ENCODE data around the gene LRRN2.

LRRN2 gene

GRCh38 chr1:204706838-204707509 lies 21.4 kb upstream of the LRRN2 start:
- no peak for DNase-seq (ENCODE audit: low spot score)
- in situ Hi-C loops (cut with MboI; ENCODE audit: low pct_unique_long_range_greater_than_20kb, low sequenced_read_pairs, unreplicated experiment), result no loop called here
- TF ChIP-seq CTCF (IDR thresholded peaks at IDR 0.05; ENCODE audit: extremely low read depth, insufficient read depth, missing control alignments), result no peak

- in situ Hi-C loops (cut with MboI; ENCODE audit: low pct_unique_long_range_greater_than_20kb, low sequenced_read_pairs, unreplicated experiment), result no loop called here
- TF ChIP-seq CTCF (IDR thresholded peaks at IDR 0.05; ENCODE audit: extremely low read depth, insufficient read depth, missing control alignments), result no peak
- no peak for DNase-seq (ENCODE audit: low spot score)
These were observed 20.6 kb upstream of the LRRN2 start for GRCh38 chr1:204705888-204706837.

GRCh38 chr1:204705493-204705811 lies 19.9 kb upstream of the LRRN2 start:
- in situ Hi-C loops (cut with MboI; ENCODE audit: low pct_unique_long_range_greater_than_20kb, low sequenced_read_pairs, unreplicated experiment), result no loop called here

GRCh38 chr1:204704794-204705492 lies 19.4 kb upstream of the LRRN2 start:
- no peak for DNase-seq (ENCODE audit: low spot score)
- TF ChIP-seq CTCF (IDR thresholded peaks at IDR 0.05; ENCODE audit: extremely low read depth, insufficient read depth, missing control alignments), result no peak
- in situ Hi-C loops (cut with MboI; ENCODE audit: low pct_unique_long_range_greater_than_20kb, low sequenced_read_pairs, unreplicated experiment), result no loop called here

More at GRCh38 chr1:204705493-204705811, 19.9 kb upstream of the LRRN2 start:
- TF ChIP-seq CTCF (IDR thresholded peaks at IDR 0.05; ENCODE audit: extremely low read depth, insufficient read depth, missing control alignments), result no peak
- DNase-seq (ENCODE audit: low spot score), result no peak

- DNase-seq (ENCODE audit: low spot score), result no peak
- in situ Hi-C loops (cut with MboI; ENCODE audit: low pct_unique_long_range_greater_than_20kb, low sequenced_read_pairs, unreplicated experiment), result no loop called here
- TF ChIP-seq CTCF (IDR thresholded peaks at IDR 0.05; ENCODE audit: extremely low read depth, insufficient read depth, missing control alignments), result no peak
These were observed 18.5 kb upstream of the LRRN2 start for GRCh38 chr1:204703826-204704612.

- DNase-seq (ENCODE audit: low spot score), result no peak
- no peak for TF ChIP-seq CTCF (IDR thresholded peaks at IDR 0.05; ENCODE audit: extremely low read depth, insufficient read depth, missing control alignments)
- in situ Hi-C loops (cut with MboI; ENCODE audit: low pct_unique_long_range_greater_than_20kb, low sequenced_read_pairs, unreplicated experiment), result no loop called here
These were observed 17.7 kb upstream of the LRRN2 start for GRCh38 chr1:204703268-204703664.
